Gastroesophageal sphincter (tissue), 4 donors: ENCODE results near the gene NUP188. TPM values are rescaled to one million over a fixed set of nuclear protein-coding genes. Genes with fewer than 3 reads are reported as not detected.
A peak's percentile ranks its signal among the peaks of the same experiment; 100 is the strongest.

Experiments
- ATAC-seq: fragments of 150-250 bp; one replicate; pipeline ENCODE4 v1.9.1; 2016; ENCODE audit warnings: mild to moderate bottlenecking, moderate library complexity
- H3K27ac ChIP-seq, 4 donors: fragments of 200-600 bp; sonication (generic) in 3 of 4; 1 replicate in 3 of 4; 2 replicates in 1 of 4; pipeline ENCODE4 v1.5.1; 2016 to 2019
- H3K27me3 ChIP-seq: fragments of 200-600 bp; sonication (generic); one replicate; pipeline ENCODE4 v1.5.1; 2019
- H3K36me3 ChIP-seq, 2 donors: fragments of 200-600 bp; sonication (generic); one replicate each; pipeline ENCODE4 v1.5.1; 2019; ENCODE audit warnings: control low read depth in 1 of 2
- H3K4me1 ChIP-seq, 3 donors: fragments of 200-600 bp; sonication (generic); 1 replicate in 2 of 3; 2 replicates in 1 of 3; pipeline ENCODE4 v1.5.1; 2016 to 2019; ENCODE audit warnings: control low read depth in 2 of 3
- H3K4me3 ChIP-seq, 2 donors: fragments of 200-600 bp; sonication (generic); one replicate each; pipeline ENCODE4 v1.5.1; 2019; ENCODE audit warnings: mild to moderate bottlenecking in 1 of 2, moderate library complexity in 1 of 2
- H3K9me3 ChIP-seq, 3 donors: fragments of 200-600 bp; sonication (generic); one replicate each; pipeline ENCODE4 v1.5.1; 2017 to 2019; ENCODE audit warnings: control low read depth in 2 of 3
- CTCF ChIP-seq, 4 experiments: fragments of 200-600 bp in 2 of 4; fragments of 450-650 bp in 2 of 4; sonication (generic) in 1 of 4; IDR thresholded peaks; one replicate each; pipeline ENCODE4 v1.5.1; 2017 to 2019; ENCODE audit warnings: antibody characterized with exemption in 4 of 4, mild to moderate bottlenecking in 2 of 4, moderate library complexity in 2 of 4
- EP300 ChIP-seq: sonication (generic); formaldehyde crosslinking; IDR thresholded peaks from one replicate; pipeline ENCODE4 v1.6.1; 2017; ENCODE audit warnings: antibody characterized with exemption, mild to moderate bottlenecking
- POLR2A ChIP-seq, 2 donors: fragments of 450-650 bp; IDR thresholded peaks; one replicate each; pipeline ENCODE4 v1.6.1; 2017; ENCODE audit warnings: antibody characterized with exemption in 2 of 2, mild to moderate bottlenecking in 2 of 2, moderate library complexity in 1 of 2
- POLR2AphosphoS5 ChIP-seq: sonication (generic); formaldehyde crosslinking; IDR thresholded peaks from one replicate; pipeline ENCODE4 v1.6.1; 2017; ENCODE audit warnings: antibody characterized with exemption
- WGBS, 2 donors: methylation state at CpG; one replicate each; pipeline ENCODE4 v1.1.5; 2018; ENCODE audit warnings: low coverage in 1 of 2; 5-methylcytosine and 5-hydroxymethylcytosine counted together
- total RNA-seq, 4 donors: library from RNA; depleted of rRNA; stranded (reverse); fragments of >200 nt; gene quantifications; one replicate each; pipeline ENCODE4 v1.1.0, GENCODE V29; 2016

Gene NUP188
- total RNA-seq, 4 donors from 2014 or later, result 18.6 to 32.7 (median 29.1) TPM

- peak overlapping the region in 2 of 4 donors; percentile 41 to 52 for H3K27ac ChIP-seq
- no peaks in the 10 kb centered on the region for H3K4me1 ChIP-seq
- H3K36me3 ChIP-seq, result peaks cover 0 to 98% of the 10 kb centered on the region in 2 donors
- TF ChIP-seq EP300, result no peak
- peak; percentile 53 for TF ChIP-seq POLR2AphosphoS5
- TF ChIP-seq POLR2A (IDR thresholded peaks at IDR 0.05), result no peak
- H3K4me3 ChIP-seq, result no peak overlapping the region
- 62 to 80% methylated on average over 3 of the region's 5 CpGs for WGBS, 2 donors
- ATAC-seq, result no peak
- no peaks in the 10 kb centered on the region for H3K9me3 ChIP-seq
- H3K27me3 ChIP-seq, result no peaks in the 10 kb centered on the region
Observed at GRCh38 chr9:128987805-128988204, 40.3 kb downstream of the NUP188 start.

GRCh38 chr9:128992995-128993394 is 45.5 kb downstream of the NUP188 start:
- no peak overlapping the region for H3K4me3 ChIP-seq
- no peak for TF ChIP-seq POLR2AphosphoS5
- TF ChIP-seq CTCF (IDR thresholded peaks at IDR 0.05), result no peak
- ATAC-seq, result no peak
- no peaks in the 10 kb centered on the region for H3K27me3 ChIP-seq
- H3K9me3 ChIP-seq, result no peaks in the 10 kb centered on the region
- H3K27ac ChIP-seq, result no peak overlapping the region
- 100% methylated on average over 1 of the region's 7 CpGs; no CpG with 5 or more reads in 1 of the 2 donors for WGBS, 2 donors
- H3K4me1 ChIP-seq, result no peaks in the 10 kb centered on the region
- peaks cover 0 to 98% of the 10 kb centered on the region in 2 donors for H3K36me3 ChIP-seq

GRCh38 chr9:128995791-128996190 is 48.3 kb downstream of the NUP188 start:
- H3K27ac ChIP-seq, result no peak overlapping the region
- no peaks in the 10 kb centered on the region for H3K4me1 ChIP-seq
- ATAC-seq, result no peak
- H3K4me3 ChIP-seq, result no peak overlapping the region
- H3K27me3 ChIP-seq, result no peaks in the 10 kb centered on the region
- no peaks in the 10 kb centered on the region for H3K9me3 ChIP-seq
- peaks cover 0 to 99% of the 10 kb centered on the region in 2 donors for H3K36me3 ChIP-seq
- TF ChIP-seq POLR2AphosphoS5 (no peak), POLR2A (IDR thresholded peaks at IDR 0.05) (no peak), CTCF (IDR thresholded peaks at IDR 0.05) (no peak), EP300 (no peak)
- WGBS, 2 donors, result 78 to 93% methylated on average over 4 to 5 of the region's 5 CpGs

- Histone ChIP-seq H3K36me3 (peaks cover 0 to 100% of the 10 kb centered on the region in 2 donors), H3K4me3 (no peak overlapping the region), H3K9me3 (no peaks in the 10 kb centered on the region), H3K27ac (no peak overlapping the region), H3K27me3 (no peaks in the 10 kb centered on the region), H3K4me1 (no peaks in the 10 kb centered on the region)
- whole genome bisulfite sequencing, 2 donors, result 70 to 90% methylated on average over 2 to 4 of the region's 6 CpGs
- no peak for ATAC-seq
- no peak for TF ChIP-seq POLR2A (IDR thresholded peaks at IDR 0.05)
- TF ChIP-seq EP300, result no peak
- TF ChIP-seq CTCF (IDR thresholded peaks at IDR 0.05), result no peak
Observed at GRCh38 chr9:128998462-128998861, 51.0 kb downstream of the NUP188 start.

GRCh38 chr9:128999581-129000206 is 52.2 kb downstream of the NUP188 start:
- Histone ChIP-seq H3K4me3 (no peak overlapping the region), H3K27me3 (no peaks in the 10 kb centered on the region), H3K4me1 (no peaks in the 10 kb centered on the region), H3K36me3 (peaks cover 0 to 100% of the 10 kb centered on the region in 2 donors), H3K9me3 (no peaks in the 10 kb centered on the region), H3K27ac (no peak overlapping the region)
- no peak for ATAC-seq
- TF ChIP-seq EP300 (no peak), POLR2A (IDR thresholded peaks at IDR 0.05) (no peak), POLR2AphosphoS5 (no peak)
- WGBS, 2 donors, result 88% methylated on average over 3 of the region's 13 CpGs; no CpG with 5 or more reads in 1 of the 2 donors
